HG03060 (cell line): ENCODE data around the gene MDGA2.

ENCODE experiments used
- ATAC-seq: cut with Tn5 transposase; IDR thresholded peaks from one replicate; pipeline ENCODE4 v1.9.1; 2021; ENCODE audit warnings: low read depth, moderate number of reproducible peaks; ENCODE audit not compliant: unreplicated experiment

The MDGA2 gene

DNA sequence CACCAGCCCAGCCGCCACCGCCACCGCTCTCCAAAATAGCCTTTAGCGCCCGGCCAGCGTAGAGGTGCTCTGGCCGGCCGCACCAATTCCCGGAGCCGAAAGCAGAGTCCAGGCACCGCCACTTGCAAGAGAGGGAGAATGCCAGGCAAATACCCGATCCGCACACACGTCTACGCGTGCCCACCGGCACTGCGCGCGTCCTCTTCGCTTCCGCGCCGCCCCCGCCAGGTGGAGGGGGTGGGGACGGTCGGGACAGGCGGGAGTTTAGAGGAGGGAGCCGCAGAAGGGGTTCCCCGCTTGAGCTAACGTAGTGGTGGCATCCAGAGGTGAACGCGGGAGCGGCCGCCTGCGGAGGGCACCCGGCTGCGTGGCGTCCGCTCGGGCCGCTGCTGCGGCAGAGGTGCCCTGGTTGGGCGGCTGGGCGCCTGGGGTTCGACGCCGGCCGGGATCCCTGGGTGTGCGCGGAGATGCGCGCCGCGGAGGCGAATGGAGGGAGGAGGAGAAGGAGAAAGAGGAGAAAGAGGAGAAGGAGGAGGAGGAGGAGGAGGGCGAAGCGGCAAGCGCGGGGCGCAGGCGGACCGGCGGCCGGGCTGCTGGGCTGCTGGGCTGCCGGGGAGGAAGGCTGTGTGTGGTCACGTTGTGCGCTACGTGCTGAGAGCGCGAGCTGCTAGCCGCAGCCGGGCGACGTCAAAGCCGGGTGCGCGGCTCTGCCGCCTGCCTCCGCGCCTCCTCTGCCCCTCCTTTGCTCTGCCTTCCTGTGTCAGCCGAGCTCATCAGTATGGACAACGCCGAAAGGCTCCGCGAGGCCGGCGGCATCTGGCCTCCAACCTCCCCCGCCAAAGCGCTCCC, at the start of gene MDGA2:
Gene MDGA2 (minus strand): TSS at position 140 of the 849 bp plus-strand sequence.
- ATAC-seq: no peak

DNA sequence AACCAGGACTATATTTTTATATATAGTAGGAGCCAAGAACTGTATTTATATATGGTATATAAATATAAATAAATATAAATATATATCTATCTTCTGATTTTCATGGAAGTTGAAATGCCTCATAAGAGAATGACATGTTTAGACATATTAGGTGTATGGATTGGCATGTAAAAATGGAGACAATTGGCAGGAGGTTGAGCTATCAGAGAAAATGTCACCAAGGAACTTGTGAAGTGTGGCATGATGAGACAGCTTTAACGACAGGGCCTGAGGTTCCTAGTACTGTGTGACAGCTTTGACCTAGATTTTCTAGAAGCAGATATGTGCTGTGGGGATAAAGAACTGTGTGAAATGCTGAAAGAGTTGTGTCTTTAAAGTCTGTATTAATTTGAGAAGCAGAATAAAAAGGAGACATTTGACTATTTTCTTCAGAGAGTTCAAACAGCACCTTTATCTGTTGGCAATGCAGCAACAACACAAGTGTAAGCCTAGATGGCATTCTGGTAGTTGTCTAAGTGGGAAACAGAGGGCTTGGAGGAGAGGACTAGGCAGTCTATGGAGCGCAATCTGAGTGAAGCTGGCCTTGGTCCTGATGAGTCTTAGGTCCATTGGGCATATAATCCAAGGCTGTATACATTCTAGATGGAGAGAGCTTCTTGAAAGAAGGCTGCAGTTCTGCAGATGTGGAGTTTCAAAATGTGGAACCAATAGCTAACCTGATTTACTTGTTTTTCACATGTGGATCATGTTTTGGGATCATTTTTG, 47.7 kb upstream of the MDGA2 start:
- ATAC-seq: no peak

DNA sequence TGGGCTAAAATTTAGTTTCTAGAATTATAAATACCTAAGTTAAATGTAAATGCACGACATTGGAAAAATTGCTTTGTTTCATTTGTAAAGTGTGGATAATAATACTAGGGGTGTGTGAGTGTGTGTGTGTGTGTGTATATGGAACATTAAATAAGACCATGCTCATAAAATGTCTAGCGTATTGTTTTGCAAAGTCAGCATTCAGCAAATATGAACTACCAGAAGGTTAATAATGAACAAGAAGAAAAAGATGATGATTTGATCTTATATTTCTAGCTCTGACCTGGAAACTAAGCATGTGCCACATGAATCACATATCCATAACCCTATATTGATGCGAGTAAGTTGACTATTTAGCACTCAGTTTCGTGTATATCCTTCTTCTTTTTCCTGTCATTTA, 44.9 kb upstream of the MDGA2 start:
- no peak for ATAC-seq

DNA sequence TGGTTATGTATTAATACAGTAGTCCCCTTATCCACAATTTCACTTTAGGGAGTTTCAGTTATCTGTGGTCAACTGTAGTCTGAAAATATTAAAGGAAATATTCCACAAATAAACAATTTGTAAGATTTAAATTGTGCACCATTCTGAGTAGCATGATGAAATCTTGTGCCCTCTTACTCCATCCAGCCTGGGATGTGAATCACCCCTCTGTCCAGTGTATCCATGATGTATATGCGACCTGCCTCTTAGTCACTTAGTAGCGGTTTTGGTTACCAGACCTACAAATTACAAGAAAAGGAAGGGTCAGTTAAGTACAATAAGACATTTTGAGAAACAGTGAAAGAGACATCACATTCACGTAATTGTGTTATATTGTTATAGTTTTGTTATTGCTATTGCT, 39.9 kb upstream of the MDGA2 start:
- ATAC-seq: no peak

DNA sequence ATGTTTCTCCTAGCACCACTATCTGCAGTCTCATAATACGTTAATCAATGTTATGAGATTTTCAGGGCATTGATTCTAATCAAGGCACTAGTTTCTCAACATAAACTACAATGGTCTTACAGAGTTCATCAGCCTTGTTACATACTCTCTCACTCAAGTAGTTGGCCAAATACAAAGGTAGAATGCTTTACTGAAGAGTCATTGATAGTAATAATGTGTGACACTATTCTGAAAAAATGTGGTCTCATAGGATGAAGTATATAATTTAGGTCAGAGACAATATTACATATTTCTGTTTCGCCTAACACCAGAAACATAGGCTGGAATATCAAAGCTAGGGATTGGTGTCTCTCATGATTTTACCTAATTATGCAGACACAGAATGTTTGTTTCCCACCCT, 35.2 kb upstream of the MDGA2 start:
- ATAC-seq: no peak

DNA sequence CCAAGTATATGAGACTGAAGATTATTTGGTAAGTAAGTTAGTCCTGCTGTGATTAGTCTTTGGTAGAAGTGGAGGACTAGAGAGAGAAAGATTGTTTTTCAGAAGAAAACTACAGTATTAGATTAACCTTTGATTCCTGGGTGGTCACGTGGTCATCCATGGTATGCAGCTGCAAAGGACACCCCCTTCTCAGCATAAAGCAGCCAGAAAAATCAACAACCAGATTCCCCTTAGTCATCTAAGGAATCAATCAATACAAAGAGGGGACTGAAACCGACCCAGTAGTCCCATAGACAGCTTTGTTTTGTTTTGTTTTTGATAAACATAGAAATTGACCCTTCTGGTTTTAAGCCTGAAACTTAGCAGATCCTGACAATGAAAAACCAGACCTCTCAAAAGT, 30.3 kb upstream of the MDGA2 start:
- ATAC-seq: no peak

DNA sequence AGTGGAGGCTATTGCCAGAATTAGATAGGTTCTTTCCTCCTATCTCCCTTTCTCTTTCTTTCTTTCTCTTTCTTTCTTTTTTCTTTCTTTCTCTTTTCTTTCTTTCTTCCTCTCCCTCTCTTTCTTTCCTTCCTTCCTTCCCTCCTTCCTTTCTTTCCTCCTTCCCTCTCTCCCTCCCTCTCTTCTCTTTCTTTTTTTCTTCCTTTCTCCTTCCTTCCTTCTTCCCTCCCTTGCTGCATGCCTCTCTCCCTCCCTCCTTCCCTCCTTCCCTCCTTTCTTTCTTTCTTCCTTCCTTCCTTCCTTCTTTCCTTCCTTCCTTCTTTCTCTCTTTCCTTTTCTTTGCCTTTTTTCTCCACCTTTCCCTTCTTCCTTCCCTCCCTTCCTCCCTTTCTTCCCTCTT, 16.4 kb upstream of the MDGA2 start:
- ATAC-seq: no peak

DNA sequence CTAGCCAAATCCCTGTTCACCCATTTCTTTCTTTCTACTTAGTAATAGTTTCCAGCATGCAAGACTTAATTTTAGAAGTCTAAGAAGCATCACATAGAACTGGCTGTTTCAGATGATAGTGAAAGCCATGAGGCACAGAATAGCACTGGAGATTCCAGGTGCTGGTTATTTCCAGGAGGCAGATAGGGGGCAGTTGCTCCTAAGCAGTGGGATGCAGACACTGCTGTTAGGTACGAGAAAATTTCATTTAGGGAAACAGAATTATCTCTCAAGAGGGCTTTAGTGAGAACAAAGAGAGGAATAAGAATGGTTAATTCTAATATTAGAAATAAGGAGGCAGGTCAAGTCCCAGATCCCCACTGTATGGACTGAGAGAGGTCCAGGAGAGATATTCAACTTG, 3.6 kb upstream of the MDGA2 start:
- ATAC-seq: no peak

DNA sequence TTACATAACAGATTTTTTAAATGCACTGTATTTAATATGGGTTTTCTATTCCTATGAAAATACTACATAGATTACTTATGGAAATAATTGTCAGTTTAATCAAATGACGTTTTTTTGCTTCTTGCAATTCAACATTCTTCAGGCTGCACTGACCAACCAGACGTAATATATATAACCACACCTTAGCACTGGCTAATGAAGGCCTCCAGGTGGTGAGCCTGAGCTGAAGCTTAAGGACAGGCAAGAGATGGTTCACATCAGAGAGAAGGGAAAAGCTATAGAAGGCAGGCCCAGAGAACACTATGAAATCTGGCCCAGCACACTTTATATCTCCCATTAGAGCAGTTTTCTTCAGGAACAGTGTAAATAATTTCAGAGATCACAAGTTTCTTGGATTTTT, 2.8 kb upstream of the MDGA2 start:
- ATAC-seq: no peak

DNA sequence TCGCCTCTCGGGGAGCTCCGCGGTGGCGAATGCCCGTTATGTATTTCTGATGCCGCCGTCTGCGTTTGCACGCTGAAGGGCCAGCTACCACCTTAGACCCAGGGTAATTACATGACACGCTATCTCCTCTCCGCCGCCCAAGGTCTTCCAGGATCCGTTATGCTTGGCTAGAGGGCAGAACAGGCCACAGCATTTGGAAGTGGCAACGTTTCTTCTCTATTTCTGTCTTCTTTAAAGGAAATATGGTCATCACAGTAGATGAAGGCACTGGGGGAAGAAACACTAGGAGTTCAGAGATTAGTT, 861 bp upstream of the MDGA2 start:
- no peak for ATAC-seq

DNA sequence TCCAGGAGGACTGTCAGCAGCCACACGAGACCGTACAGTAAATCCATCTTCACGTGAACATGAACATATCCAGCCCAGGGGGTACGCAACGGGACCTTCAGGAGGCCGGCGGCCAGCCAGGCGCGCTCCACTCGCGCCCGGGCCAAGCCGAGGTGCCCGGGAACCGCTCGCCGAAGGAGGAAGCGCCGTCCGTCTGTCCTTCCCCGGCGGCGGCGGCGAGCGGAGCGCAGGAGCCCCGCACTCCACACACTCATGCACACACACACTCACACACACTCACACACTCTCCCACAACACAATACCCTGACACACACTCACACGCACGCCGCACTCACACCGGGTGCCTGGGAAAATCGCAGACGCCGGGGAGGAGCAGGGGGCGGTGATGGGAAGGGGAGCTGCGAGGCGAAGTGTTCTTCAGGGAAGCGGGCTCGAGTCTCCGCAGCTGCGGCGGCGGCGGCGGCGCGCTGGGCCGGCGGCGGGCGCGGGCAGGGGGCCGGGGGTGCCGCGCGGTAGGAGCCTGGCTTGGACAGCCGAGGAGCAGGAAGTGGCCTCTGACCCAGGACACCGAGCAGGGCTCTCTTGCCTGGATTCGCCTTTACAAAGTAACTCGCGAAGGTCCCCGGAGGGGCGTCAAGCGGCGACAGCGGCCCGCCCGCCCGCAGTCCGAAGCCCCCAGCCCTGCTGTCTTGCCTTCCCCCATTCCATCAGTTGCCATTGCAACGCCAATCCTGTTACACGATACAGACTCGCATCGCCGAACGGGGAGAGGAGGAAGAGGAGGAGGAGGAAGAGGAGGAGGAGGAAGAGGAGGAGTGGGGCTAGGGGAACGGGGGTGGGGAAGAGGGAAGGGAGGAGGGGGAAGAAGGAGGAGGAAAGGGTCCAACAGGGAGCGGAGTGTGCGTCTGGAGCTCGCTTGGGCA, 601 bp downstream of the MDGA2 start:
- no peak for ATAC-seq

DNA sequence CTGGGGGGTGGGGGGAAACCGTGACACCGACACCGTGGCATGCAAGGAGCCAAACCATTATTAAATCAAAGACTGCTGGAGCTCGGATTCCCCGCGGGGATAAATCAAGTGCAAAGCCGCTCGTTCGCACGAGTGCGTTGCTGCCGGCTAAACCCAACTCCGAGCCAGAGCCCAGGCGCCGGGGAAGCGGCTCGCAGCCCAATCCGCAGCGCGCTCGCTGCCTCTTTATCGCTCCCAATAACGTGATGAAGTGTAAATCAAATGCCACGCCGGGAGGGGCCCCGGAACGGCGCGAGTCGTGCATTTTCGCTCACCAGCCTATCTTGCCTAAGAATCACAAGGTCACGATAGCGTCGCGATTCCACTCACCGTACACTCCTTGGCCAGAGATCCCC, 1.3 kb downstream of the MDGA2 start:
- no peak for ATAC-seq

DNA sequence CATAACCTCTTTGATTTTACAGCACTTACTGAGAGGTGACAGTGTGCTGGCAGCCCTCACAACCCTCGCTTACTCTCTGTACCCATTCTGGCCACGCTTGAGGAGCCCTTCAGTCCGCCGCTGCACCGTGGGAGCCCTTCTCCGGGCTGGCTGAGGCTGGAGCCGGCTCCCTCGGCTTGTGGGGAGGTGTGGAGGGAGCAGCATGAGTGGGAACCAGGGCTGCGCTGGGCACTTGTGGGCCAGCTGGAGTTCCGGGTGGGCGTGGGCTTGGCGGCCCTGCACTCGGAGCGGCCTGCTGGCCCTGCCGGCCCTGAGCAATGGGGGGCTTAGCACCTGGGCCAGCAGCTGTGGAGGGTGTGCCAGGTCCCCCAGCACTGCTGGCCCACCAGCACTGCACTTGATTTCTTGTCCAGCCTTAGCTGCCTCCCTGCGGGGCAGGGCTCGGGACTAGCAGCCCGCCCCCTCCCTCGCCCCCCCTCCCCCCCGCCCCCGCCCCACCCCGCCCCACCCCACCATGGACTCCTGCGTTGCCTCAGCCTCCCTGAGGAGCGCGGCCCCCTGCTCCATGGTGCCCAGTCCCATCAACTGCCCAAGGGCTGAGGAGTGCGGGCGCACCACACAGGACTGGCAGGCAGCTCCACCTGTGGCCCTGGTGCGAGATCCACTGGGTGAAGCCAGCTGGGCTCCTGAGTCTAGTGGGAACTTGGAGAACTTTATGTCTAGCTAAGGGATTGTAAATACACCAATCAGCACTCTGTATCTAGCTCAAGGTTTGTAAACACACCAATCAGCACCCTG, 9.9 kb downstream of the MDGA2 start:
- ATAC-seq: no peak

DNA sequence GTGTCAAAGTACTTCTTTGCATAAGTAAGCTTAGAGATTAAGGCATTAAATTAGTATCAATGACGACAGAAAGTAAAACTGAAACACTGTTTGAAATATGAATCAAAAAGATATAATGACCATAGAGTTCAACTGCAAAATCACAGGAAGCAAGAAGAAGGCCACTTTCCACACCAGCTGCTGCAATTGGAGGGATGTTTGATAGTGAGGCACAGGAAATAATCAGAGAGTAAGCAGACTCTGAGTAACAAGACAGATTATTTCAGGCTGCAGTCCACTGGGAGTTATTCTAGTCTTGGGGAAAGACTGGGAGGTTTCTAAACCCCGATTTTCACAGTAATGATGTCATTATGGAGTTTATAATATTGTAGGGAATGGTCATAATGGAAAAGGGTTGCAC, 12.9 kb downstream of the MDGA2 start:
- no peak for ATAC-seq

DNA sequence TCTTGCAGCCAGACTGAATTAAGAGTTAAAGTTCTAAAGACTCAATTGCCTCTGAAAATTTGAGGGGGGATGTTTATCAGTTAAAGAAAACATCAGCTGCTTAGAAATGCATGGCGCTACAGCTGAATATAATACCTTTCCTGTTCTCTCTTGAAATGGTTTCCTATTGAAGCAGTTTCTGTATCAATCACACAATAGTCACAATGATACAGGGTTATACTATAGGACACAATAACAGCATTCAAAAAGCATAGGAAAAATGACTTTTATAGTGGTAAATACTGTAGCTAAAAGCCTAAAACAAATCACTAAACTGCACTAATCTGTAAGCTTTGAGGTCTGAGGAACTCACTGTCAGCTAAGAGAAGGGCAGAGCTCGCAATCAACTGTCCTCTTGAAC, 15.2 kb downstream of the MDGA2 start:
- no peak for ATAC-seq

DNA sequence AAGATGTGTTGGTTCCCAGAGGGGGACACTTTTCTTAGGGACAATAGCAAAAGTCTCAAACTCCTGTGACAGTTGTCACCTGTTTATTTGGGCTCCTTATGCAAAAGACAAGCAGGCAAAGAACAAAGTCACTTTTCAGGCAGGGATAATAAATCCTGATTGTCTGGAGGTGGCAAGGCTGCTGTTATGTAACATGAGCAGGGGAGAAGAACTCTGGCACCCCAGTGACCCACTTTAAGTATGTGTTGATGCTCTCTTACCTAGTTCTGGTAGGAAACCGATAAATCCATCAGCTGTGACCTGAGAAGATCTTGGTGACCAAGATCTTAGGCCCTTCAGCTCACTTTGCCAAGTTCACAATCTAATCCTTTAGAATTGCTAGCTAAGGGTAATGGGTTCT, 17.4 kb downstream of the MDGA2 start:
- ATAC-seq: no peak

DNA sequence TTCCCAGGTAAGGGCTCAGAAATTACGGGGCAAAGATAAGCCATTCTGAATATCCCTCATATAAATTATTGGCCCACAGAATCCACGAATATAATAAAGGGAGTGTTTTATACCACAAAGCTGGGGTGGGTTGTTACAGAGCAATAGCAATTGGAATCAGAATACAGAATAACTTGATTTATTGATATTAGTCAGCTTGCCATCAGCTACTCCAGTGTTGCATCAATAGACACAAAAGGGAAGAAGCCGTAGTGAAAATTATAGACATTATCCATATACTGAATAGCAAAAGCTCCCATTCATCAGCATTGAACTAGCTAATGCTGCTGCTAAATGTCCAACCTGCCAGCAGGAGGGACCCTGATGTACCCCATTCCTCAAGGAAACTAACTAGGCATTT, 18.3 kb downstream of the MDGA2 start:
- no peak for ATAC-seq

DNA sequence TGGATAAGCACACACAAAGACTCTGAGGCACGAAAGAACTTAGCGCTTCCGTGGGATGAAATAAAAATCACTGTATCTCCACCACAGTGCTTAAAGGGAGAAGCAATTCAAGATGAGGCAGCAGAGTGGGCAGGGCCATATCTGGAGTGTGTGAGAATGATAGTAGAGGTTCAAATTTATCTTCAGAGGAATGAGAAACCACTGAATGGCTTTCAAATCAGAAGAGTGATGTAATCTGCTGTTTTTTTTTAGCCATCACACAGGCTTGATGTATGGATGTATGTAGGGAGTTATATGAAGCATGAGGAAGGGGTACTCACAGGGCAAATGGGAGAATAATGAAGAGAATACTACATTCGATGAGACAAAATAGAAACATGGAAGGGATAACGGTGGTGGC, 24.1 kb downstream of the MDGA2 start:
- ATAC-seq: no peak

DNA sequence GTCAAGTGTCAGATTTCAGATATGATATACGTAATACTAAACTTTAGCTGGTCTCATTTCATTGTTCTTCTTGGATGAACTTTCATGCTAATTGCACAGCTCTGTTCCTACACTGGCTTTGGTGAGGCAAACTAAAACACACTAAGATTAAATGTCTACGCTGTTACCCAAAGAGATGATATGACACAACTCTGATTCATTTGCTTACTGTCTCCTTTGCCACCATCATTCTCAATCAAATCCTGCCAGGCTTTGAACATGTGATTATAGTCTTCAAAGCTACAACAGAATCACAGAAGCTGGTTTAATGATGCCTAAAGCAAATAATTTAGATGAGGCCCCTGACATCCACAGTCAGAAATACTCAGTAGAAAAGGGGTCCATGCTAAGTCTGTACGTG, 37.7 kb downstream of the MDGA2 start:
- ATAC-seq: no peak
